A673 (cell line): Measurements from ENCODE around the gene PAQR7. TPM values are rescaled to one million over a fixed set of nuclear protein-coding genes. Genes with fewer than 3 reads are reported as not detected.

Experiments used
- BruUV-seq: library from RNA; stranded (reverse); fragments of 400-500 nt; replicated peaks from 2 replicates; lab custom pipeline; 2021; lab: Mats Ljungman, UMichigan
- CTCF ChIA-PET: fragments of 300-600 bp; sonication (Branson Sonifier 250); formaldehyde crosslinking; loops from one replicate; lab custom pipeline; 2022; ENCODE audit warnings: antibody characterized with exemption; lab: Charles Lee
- POLR2A ChIA-PET: fragments of 300-600 bp; sonication (Branson Sonifier 250); formaldehyde crosslinking; loops from one replicate; lab custom pipeline; 2022; ENCODE audit warnings: antibody characterized with exemption; ENCODE audit not compliant: low non-redundant PET; lab: Charles Lee
- DNase-seq: peaks from one replicate; pipeline ENCODE4 v3.0.0-alpha.2; 2015; ENCODE audit warnings: low spot score
- H3K27ac ChIP-seq: fragments of 200-600 bp; sonication (generic); 2 replicates; pipeline ENCODE4 v1.5.1; 2016; ENCODE audit warnings: mixed run types, low read depth, mild to moderate bottlenecking, mixed read lengths, antibody characterized with exemption, low read length; ENCODE audit not compliant: poor library complexity, severe bottlenecking
- H3K27me3 ChIP-seq: fragments of 200-600 bp; sonication (generic); replicated peaks from 2 replicates; pipeline ENCODE4 v1.6.1; 2017; ENCODE audit warnings: mixed run types, low read depth, mild to moderate bottlenecking, mixed read lengths, antibody characterized with exemption, low read length; ENCODE audit not compliant: insufficient read depth, poor library complexity
- H3K36me3 ChIP-seq: fragments of 200-600 bp; sonication (generic); 2 replicates; pipeline ENCODE4 v1.6.1; 2016; ENCODE audit warnings: mixed run types, mild to moderate bottlenecking, mixed read lengths, antibody characterized with exemption, low read length; ENCODE audit not compliant: insufficient read depth, poor library complexity, severe bottlenecking
- H3K4me1 ChIP-seq: fragments of 200-600 bp; sonication (generic); 2 replicates; pipeline ENCODE4 v1.6.1; 2017; ENCODE audit warnings: mixed run types, mild to moderate bottlenecking, mixed read lengths, antibody characterized with exemption, low read length; ENCODE audit not compliant: insufficient read depth, poor library complexity, severe bottlenecking
- H3K4me3 ChIP-seq: fragments of 200-600 bp; sonication (generic); 2 replicates; pipeline ENCODE4 v1.5.1; 2016; ENCODE audit warnings: low read depth, mixed run types, mild to moderate bottlenecking, mixed read lengths, low read length; ENCODE audit not compliant: poor library complexity, severe bottlenecking
- H3K9me3 ChIP-seq: fragments of 200-600 bp; sonication (generic); 2 replicates; pipeline ENCODE4 v1.6.1; 2016; ENCODE audit warnings: mixed run types, low read depth, mild to moderate bottlenecking, mixed read lengths, antibody characterized with exemption, low read length; ENCODE audit not compliant: poor library complexity, severe bottlenecking
- CTCF ChIP-seq: fragments of 300-800, 200-600 bp; sonication (generic); conservative IDR thresholded peaks from 2 replicates; pipeline ENCODE4 v1.5.1; 2017; ENCODE audit warnings: low read depth, mild to moderate bottlenecking, antibody characterized with exemption, low read length, moderate library complexity, mixed read lengths
- EZH2 ChIP-seq: fragments of 200-600 bp; sonication (generic); IDR thresholded peaks from 2 replicates; pipeline ENCODE4 v1.6.1; 2017; ENCODE audit warnings: borderline replicate concordance, low read depth, mild to moderate bottlenecking, mixed read lengths, antibody characterized with exemption, low read length; ENCODE audit not compliant: poor library complexity, severe bottlenecking
- intact Hi-C: fragments of 100-400 bp; cut with micrococcal nuclease; formaldehyde crosslinking; loops from one replicate; pipeline ENCODE4 v1.10.0; 2022; ENCODE audit not compliant: unreplicated experiment
- total RNA-seq: library from RNA; stranded (reverse); gene quantifications from 2 replicates; pipeline ENCODE4 v1.2.3, GENCODE V29; 2021

PAQR7 gene
- total RNA-seq, 1 experiment from 2014 or later: 2.9 TPM

- H3K27ac ChIP-seq: no peak overlapping the region
- DNase-seq: no peak
- no TSS peak for BruUV-seq
- intact Hi-C loops: no loop called here
- H3K4me1 ChIP-seq: no peaks in the 10 kb centered on the region
- no peak overlapping the region for H3K4me3 ChIP-seq
- H3K9me3 ChIP-seq: no peaks in the 10 kb centered on the region
- POLR2A ChIA-PET: no interaction called here
- peaks cover 2% of the 10 kb centered on the region for H3K36me3 ChIP-seq
- no peaks in the 10 kb centered on the region for H3K27me3 ChIP-seq
- TF ChIP-seq EZH2: no peak
- TF ChIP-seq CTCF: no peak
- CTCF ChIA-PET: no interaction called here
Measured at GRCh38 chr1:25885602-25886001, 10.1 kb upstream of the PAQR7 start.

GRCh38 chr1:25881266-25881665, 5.8 kb upstream of the PAQR7 start:
- no TSS peak for BruUV-seq
- H3K4me1 ChIP-seq: no peaks in the 10 kb centered on the region
- no peak for TF ChIP-seq EZH2

DNA sequence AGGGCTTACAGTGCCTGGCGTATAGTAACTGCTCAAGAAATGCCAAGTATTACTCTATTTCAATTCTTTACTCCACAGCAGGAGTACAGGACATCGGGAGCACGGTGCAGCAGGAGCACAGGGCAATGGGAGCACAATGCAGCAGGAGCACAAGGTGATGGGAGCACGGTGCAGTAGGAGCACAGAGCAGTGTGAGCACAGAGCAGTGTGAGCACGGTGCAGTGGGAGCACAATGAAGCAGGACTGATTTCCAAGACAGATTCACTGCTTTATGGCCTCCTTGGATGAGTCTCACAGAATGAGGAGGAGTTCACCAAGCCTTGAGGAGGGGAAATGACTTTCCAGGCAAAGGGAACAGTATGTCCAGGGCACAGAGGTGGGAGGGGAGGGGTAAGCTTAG, 5.0 kb upstream of the PAQR7 start:
- ChIA-PET POLR2A (no interaction called here), CTCF (no interaction called here)
- Histone ChIP-seq H3K4me1 (no peaks in the 10 kb centered on the region), H3K9me3 (no peaks in the 10 kb centered on the region), H3K27ac (no peak overlapping the region), H3K36me3 (no peaks in the 10 kb centered on the region), H3K4me3 (no peak overlapping the region), H3K27me3 (no peaks in the 10 kb centered on the region)
- TF ChIP-seq EZH2 (no peak), CTCF (no peak)
- no peak for DNase-seq
- intact Hi-C loops: no loop called here
- BruUV-seq: no TSS peak

More at GRCh38 chr1:25881266-25881665, 5.8 kb upstream of the PAQR7 start:
- CTCF ChIA-PET: no interaction called here
- Histone ChIP-seq H3K36me3 (no peaks in the 10 kb centered on the region), H3K27me3 (no peaks in the 10 kb centered on the region), H3K27ac (no peak overlapping the region), H3K9me3 (no peaks in the 10 kb centered on the region), H3K4me3 (no peak overlapping the region)
- DNase-seq: no peak
- POLR2A ChIA-PET: interaction anchor here (0.6 kb wide), 1 partner anchor 261 kb away, joined by 5 read pairs; no protein-coding TSS in a partner anchor
- intact Hi-C loops: no loop called here

DNA sequence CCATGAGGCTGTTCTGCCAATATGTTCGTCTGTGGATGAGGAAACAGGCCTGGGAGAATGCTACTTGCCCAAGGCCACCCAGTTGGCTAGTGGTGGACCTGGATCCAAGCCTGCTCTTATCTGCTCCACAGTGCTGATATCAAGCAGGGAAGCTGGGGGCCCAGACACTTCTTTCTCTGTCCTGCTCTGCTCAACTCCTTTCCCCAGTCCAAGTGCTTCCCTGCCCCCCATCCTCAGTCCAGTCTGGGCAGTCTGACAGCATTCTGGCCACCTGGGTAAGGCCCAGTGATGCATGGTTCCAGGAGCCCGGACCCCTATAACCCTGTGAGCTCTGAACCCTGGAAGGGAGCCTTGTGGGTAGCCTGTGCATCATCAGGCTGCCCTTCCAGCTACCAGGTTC, 4.2 kb upstream of the PAQR7 start:
- Histone ChIP-seq H3K27ac (no peak overlapping the region), H3K4me1 (peaks cover 7% of the 10 kb centered on the region), H3K27me3 (no peaks in the 10 kb centered on the region), H3K9me3 (no peaks in the 10 kb centered on the region), H3K4me3 (no peak overlapping the region), H3K36me3 (no peaks in the 10 kb centered on the region)
- TF ChIP-seq CTCF (no peak), EZH2 (no peak)
- CTCF ChIA-PET: no interaction called here
- no peak for DNase-seq
- POLR2A ChIA-PET: no interaction called here
- intact Hi-C loops: no loop called here
- no TSS peak for BruUV-seq
